GM18526 (cell line): ENCODE data around the gene FMN2.

Experiments used
- POLR2A ChIP-seq: IDR thresholded peaks from 3 replicates; pipeline ENCODE4 v1.6.1; 2011; ENCODE audit not compliant: insufficient read length; ENCODE audit errors: extremely low read depth

FMN2 gene

GRCh38 chr1:240332672-240333071 lies 241.0 kb downstream of the FMN2 start:
- no peak for TF ChIP-seq POLR2A

GRCh38 chr1:240337781-240338180 lies 246.1 kb downstream of the FMN2 start:
- TF ChIP-seq POLR2A, result no peak

DNA sequence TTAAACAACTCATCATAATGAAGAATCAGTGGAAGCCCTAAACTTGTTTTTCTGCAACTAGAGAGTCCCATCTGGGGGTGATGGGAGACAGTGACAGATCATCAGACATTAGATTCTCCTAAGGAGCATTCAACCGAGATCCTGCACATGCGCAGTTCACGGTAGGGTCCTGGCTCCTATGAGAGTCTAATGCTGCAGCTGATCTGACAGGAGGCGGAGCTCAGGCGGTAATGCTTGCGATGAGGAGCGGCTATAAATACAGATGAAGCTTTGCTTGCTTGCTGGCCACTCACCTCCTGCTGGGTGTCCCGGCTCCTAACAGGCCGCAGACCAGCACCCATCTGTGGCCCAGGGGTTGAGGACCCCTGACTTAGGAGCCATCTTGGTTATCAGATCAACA lies 247.2 kb downstream of the FMN2 start:
- no peak for TF ChIP-seq POLR2A

DNA sequence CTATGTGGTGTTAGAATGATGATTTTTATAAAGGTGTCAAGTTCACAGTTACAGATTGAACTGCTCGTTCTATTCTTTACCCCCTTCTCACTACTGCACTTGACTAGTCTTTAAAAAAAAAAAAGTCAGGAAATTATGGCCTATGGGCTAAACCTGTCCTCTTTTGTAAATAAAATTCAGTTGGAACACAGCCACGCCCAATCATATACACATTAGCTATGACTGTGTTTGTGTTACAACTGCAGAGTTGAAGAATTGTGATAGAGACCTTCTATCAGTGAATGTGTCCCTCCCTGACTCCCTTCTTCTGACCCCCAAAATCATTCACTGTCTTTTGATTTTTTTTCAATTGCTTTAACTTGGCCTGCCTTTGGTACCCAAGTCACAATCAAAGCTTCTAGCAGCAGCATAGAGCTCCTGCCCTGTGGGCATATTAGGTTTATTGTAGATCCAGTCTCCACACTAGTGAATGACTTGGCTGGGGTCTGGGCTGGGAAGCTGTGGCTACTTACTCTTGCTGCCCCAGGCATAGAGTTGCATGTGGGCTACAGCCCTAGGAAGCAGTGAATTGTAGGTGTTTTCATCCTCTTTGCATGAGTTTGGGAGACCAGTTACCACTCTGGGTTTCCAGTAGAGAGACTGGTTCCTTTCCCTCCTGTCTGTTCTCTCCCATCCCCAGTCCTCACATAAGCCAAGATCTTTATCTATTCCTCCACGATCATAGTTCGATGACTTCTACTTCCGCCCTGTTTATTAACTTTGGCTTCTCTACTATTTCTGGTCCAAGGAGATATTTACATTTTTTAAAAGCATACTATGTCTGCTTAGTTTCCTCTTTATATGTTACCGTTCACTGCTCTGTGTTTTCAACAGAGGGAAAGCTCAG lies 249.9 kb downstream of the FMN2 start:
- TF ChIP-seq POLR2A, result no peak

GRCh38 chr1:240342251-240342625 lies 250.6 kb downstream of the FMN2 start:
- TF ChIP-seq POLR2A, result no peak

- TF ChIP-seq POLR2A, result no peak
Observed at GRCh38 chr1:240343045-240343444, 251.4 kb downstream of the FMN2 start.

DNA sequence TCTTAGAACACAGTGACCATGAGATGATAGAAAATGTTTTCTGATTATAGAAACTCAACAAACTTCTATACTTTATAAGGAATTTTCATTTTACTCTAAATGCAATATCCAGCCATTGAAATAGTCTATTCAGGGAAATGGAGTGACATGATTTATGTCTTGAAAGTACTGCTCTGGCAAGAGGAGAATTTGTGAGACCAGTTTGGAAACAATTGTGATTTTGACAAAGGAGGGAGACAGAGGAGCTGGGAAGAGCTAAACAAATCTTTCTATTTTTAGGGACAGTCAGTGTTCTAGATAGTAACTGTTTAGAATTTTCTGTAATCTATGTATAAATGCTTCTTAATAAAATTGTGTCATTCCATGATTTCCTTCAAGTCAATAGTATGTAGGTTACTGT lies 252.3 kb downstream of the FMN2 start:
- no peak for TF ChIP-seq POLR2A

DNA sequence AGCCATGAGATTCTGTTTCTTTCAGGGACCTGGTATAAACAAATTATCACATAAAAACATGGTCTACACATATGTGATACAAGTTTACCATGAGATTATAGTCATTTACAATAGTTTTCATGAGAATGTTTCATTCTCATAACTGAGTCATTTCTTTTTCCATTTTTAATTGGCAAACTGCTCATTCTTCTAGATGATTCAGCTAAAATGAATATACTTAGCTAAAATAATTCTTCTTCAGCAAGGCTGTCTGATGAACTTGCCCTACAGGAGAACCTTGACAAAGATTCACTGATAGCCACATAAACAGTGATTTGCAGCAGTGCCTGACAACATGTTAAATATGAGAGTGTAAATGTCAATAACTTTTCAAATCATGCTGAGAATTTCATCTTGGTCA lies 253.2 kb downstream of the FMN2 start:
- TF ChIP-seq POLR2A, result no peak

DNA sequence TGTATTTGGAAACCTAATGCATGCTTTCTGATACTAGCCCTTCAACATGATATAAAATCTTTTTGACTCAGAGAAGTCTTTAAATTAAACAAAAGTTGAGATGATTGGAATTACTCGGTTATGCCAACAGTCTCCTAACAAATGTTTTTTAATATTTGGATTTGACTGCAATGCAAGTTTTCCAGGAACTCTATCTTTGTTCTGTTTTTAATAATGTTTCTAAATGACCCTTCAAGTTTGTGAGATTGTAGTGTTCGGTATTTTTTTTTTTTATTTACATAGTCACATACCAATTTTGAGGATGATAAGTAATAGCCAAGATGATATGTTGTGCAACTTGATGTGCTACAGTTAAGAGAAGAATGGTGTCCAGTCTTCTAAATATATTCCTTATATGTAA lies 258.0 kb downstream of the FMN2 start:
- TF ChIP-seq POLR2A, result no peak

DNA sequence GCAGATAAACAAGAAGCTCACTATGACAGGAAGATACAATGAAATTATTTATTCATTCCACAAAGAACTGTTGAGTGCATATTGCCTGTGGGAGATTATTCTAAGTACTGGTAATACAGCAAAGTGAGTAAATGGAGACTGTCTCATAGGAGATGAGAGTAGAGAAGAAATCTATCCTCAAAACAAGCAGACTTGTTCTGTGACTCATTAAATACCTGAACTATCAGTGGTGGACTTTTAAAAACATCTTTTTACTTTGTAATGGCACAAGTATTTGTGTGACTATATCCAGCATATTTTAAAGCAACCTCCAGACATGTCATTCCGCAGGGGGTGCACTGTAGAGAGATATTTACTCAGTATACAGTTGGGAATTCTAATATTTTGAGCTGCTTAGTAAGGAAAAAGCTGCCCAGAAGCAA lies 259.2 kb downstream of the FMN2 start:
- TF ChIP-seq POLR2A, result no peak

GRCh38 chr1:240351690-240352089 lies 260.0 kb downstream of the FMN2 start:
- TF ChIP-seq POLR2A, result no peak

DNA sequence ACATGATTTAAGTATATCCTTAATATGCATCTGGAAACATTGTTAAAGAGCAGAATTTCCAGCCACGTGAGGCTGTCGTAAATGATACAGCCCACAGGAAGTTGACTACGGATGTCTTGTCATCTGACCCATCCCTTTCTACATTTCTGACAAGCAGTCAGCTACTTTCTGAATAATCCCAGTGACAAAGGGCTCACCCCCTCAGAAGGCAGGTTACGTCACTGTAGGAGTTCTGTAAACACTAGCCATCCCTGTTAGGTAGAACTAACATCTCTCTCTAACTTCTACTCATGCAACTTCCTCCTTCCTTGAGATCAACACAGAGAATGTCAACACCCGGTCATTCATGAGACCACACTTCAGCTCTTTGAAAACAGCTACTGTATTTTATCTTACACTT lies 261.1 kb downstream of the FMN2 start:
- TF ChIP-seq POLR2A, result no peak

GRCh38 chr1:240356568-240356967 lies 264.9 kb downstream of the FMN2 start:
- no peak for TF ChIP-seq POLR2A

GRCh38 chr1:240362046-240362445 lies 270.4 kb downstream of the FMN2 start:
- no peak for TF ChIP-seq POLR2A

DNA sequence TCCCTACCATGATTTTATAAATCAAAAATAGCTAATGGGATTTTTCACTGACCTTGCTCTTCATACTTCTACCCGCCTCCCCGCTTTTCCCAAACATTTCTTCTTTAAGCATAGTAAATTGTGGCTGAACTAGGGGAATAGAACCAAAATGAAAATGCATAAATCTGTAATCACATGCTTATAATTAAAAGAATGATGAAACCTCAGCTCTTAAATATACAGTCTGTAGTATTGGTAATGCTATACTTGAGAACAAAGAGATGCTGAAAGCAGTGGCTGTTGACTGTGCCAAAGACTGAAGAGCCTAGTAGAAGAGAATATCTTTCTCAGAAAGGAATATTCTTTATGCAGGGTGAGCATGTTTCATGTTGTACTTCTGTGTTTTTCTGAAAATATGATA lies 271.1 kb downstream of the FMN2 start:
- TF ChIP-seq POLR2A, result no peak

- no peak for TF ChIP-seq POLR2A
Observed at GRCh38 chr1:240363315-240363714, 271.6 kb downstream of the FMN2 start.

DNA sequence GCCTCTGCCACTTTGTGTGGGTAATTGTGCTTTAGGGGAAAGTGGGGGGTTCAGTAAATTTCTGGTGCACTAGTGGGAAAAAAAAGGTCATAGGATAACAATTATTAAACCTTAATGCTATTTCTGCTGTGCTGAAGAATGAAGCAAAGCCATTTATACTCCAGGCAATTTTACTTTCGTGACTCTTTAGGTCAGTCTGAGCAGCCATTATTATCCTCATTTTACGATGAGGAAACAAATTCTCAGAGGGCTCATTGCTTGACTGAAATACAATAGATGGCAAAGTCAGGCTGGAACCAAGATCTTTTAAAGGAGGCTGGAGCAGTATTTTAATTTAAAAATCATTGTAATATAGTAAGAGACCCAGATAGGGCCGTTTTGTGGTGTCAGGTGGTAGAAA lies 272.2 kb downstream of the FMN2 start:
- TF ChIP-seq POLR2A, result no peak
